ENCODE results near the gene TROAP.
"Not testable (repeated sequence)": the region's sequence is repeated elsewhere in the genome, so short reads cannot be mapped to it uniquely, and the experiment has no call there.

The TROAP gene

DNA sequence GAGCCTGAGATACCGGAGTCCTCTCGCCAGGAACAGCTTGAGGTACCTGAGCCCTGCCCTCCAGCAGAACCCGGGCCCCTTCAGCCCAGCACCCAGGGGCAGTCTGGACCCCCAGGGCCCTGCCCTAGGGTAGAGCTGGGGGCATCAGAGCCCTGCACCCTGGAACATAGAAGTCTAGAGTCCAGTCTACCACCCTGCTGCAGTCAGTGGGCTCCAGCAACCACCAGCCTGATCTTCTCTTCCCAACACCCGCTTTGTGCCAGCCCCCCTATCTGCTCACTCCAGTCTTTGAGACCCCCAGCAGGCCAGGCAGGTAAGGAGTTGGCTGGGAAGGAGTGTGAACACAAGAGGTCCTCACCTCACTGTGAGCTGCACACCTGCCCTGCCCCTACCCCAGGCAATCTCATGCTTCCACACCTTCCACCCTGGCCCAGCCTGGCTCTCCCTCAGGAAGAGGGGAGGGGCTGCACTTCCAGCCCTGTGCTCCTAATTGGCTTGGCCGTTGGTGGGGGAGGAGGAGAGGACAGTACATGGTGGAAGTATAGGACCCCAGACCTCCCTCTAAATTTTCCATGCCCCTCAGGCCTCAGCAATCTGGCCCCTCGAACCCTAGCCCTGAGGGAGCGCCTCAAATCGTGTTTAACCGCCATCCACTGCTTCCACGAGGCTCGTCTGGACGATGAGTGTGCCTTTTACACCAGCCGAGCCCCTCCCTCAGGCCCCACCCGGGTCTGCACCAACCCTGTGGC lies 7.8 kb downstream of the TROAP start:
- no peak for DNase-seq (ENCODE audit: low spot score)

DNA sequence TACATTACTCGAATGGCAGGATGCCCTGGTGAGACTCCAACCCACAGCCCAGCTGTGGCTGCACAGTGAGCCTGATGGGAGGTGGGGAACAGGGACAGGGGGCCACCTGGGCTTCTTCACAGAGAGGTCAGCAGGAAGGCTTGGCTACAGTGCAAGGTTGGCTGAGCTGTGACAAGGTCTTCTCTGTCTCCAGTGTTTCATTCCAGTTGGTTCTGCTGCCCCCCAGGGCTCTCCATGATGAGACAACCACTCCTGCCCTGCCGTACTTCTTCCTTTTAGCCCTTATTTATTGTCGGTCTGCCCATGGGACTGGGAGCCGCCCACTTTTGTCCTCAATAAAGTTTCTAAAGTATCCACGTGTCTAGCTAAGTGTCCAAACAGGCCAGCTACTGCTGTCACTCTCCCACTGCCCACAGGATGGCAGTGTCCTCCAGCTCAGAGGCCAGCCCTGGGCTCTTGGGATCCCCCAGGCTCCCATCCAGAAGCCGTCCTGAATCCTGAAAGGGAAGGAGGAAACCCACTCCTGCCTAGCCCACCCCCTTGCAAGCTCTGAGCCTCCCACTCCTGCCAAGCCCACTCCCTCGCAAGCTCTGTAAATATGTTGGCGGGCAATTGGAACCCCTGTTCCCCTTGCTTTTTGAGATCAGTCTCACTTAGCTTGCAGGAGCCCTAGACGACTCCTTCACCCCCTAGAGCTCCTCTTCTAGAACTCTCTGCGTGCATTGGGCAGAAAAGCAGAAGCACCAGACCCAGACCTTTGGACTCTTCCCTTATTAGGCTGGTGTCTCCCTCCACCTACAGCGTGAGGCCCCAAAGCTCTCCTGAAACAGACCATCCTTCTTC lies 8.5 kb downstream of the TROAP start:
- DNase-seq (ENCODE audit: low spot score), result peak; percentile 83

DNA sequence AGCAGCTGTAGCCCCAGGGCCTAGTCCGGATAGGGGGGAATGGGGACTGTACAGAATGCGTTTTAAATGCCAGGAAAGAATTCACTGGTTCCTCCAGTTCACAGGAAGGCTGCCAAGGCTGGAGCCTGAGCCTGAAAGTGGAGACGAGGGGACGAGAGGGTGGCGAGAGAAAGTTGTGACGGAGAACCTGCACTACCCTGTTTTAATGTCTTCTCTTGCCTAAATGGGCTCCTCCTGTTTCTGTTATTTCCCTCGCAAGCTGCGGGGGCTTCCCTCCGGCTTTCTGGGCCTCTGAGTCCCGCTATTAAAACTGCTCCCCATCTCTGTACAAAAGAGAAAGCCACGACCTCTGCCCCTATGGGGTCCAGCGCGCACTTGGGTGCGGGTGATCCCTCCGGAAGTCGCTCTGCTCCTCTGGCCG lies 9.4 kb downstream of the TROAP start:
- DNase-seq (ENCODE audit: low spot score), result no peak

DNA sequence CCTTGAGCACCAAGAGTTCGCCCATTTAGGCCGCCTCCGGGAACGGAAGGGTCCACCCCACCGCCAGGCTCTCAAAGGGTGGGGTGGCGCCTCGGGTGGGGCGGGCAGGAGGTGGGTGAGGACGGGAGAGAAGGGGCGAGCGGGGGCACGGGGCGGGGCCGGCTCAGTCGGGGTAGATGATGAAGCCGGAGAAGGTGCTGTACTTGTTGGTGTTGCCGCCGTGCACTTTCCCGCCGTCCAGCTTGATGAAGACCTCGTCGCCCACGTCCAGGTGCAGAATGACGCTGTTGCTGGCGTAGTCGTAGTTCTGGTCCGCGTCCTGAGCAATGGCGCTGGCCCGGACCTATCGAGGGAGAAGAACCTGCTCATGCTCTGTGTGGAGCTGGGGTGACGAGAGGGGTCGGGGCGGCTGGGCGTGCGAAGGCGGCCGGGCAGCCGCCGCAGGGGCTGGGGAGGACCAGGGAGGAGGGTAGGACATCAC lies 9.9 kb downstream of the TROAP start:
- no peak for DNase-seq (ENCODE audit: low spot score)

DNA sequence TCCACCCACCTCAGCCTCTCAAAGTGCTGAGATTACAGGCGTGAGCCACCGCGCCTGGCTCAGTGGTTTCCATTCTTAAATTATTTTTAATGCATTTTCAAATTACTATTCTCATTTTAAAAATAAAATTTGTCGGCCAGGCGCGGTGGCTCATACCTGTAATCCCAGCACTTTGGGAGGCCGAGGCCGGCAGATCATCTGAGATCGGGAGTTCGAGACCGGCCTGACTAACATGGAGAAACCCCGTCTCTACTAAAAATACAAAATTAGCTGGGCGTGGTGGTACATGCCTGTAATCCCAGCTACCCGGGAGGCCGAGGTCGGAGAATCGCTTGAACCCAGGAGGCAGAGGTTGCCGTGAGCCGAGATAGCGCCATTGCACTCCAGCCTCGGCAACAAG lies 10.7 kb downstream of the TROAP start:
- DNase-seq (ENCODE audit: low spot score), result not testable (repeated sequence)

DNA sequence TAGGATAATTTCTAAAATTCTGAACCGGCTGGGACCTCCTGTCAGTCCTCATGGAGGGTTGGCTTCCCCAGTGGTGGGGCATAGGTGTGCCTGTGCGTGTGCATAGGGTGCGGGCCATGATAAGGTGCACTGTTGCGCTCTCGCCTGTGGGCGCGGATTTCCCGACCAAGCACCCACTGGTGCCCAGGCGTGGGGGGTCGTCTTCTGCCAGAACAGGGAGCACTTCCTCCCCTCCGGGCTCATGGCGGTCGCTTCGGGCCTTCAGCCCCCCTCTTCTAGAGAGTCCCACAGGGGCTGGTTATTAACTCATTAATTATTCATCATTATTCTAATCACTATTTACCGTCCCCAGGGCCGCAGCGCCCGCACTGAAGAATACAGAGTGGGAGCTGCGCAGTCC lies 11.2 kb downstream of the TROAP start:
- DNase-seq (ENCODE audit: low spot score), result no peak

DNA sequence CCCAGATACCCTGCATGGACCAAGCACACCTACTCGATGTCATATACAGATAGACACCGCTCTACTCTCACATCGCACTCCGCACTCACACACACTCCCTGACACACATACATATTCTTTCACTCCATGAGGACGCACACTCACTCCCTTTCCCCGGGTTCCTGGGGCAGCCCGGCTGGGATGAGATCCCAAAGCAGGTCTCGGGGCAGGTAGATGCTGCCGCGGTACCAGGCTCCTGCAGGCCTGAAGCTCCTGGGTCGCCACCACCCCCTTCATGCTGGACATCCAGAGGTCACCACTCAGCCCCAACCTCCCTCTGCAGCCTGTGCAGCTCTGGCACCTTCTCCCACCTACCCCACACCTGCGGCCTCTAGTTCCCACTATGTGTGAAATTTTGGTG lies 11.6 kb downstream of the TROAP start:
- DNase-seq (ENCODE audit: low spot score), result no peak

DNA sequence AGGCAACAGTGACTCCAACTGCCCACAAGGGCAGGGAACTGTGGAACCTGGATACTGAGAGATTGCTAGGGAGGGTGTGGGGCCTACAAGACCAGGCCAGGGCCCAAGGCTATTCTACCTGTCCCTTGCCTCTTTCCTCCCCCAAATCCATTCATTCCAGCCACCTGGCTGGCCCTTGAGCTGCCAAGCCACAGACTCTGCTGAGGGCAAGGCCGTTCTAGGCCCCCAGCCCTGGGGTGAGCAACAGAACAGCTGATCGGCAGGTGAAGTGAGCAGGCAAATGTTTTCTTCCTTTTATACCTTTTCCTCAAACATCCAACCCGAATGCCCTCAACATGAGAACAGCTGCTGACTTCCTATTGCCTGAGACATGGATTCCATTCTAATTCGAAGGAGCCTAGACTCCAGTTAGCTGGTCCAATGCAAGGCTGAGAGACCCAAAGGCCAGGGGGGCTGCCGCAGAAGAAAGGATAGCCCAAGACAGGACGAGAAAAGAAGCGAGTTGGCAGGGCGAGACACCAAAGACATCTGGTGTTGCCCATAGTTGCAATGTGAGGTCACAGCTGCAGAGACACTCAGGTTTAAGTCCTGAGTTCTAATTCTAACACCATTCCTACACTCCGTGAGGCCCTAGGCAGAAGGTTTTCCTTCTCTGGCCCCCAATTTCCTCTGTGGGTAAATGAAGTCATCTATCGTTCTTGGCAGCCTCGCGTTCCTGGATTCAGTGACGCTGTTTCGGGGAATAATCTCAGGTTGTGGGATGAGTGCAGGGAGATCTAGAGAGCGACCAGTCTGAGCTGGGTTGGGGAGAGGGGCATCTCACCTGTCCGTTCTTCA lies 12.3 kb downstream of the TROAP start:
- no peak for DNase-seq (ENCODE audit: low spot score)

DNA sequence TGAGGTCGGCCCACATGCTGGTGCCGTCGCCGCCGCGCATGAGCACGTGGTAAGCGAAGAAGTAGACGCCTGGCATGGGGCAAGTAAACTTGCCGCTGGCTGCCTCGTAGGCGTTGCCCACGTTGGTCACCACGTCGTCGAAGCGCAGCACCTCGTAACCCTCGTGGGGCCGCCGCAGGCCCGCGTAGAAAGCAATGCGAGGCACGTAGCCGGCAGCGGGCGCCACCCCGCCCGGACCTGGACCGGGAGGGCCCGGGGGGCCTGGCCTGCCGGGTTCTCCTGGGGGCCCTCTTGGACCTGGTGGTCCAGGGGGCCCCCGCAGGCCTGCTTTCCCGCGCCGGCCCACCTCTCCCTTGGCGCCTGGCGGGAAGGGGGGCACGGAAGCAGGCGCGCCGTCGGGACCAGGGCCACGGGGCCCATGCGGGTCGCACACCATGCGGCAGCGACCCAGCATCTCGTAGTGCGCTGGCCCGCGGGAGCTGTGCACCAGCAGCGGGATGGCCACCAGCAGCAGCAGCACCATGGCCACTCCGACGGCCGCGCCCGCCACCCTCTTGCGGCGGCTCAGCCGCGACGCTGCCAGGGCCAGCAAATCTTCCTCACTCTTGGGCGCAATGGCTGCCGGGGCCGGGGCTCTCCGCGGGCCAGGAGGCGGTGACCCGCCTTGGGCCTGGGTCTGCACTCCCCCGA lies 13.0 kb downstream of the TROAP start:
- no peak for DNase-seq (ENCODE audit: low spot score)

DNA sequence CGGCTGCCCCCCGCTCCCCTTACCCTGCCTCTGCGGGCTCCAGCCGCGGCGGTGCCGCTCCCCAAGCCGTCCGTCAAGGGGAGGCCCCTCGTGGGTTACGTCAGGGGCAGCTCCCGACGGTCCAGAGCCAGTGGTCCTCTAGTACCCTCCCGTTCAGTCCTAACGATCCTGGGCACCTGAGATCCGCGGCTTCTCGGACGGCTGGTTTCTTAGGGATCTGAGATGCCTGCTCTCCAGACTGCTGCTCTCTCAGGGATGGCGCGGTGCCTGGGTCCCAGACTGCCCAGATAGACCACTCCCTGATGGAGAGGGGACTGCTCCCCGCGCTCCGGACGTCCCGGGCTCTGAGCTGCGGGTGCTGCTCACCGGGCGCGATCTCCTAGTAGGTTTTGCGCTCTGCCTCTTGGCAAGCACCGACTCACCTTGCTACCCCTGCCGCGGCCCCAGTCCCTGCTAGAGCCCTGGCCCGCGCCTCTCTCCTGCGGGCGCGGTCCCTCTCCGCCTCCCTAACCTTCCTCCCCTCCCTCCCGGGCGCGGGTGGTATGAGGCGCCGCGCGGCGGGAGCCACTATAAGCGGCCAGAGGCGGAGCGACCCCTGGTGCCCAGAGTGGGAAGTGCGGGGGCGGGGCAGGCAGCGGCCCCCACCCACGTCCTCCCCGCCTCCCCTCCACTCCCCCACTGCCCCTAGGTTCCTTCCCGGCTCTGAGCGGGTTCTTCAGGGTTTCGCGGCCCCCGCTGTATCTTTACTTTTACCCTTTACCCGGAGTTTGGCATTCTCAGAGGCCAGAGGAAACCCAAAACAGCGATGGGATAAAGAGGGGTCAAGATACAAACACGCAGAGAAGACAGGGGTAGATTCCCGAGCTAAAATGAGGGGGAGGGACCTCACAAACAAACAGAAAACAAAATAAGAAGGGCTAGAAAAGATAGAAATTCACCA lies 13.9 kb downstream of the TROAP start, which contains the start of gene C1QL4:
TSS of gene C1QL4 (minus strand) at position 544 of the 940 bp plus-strand sequence. CDS start 711 bp downstream, outside the sequence.
- peak; percentile 96 for DNase-seq (ENCODE audit: low spot score)

DNA sequence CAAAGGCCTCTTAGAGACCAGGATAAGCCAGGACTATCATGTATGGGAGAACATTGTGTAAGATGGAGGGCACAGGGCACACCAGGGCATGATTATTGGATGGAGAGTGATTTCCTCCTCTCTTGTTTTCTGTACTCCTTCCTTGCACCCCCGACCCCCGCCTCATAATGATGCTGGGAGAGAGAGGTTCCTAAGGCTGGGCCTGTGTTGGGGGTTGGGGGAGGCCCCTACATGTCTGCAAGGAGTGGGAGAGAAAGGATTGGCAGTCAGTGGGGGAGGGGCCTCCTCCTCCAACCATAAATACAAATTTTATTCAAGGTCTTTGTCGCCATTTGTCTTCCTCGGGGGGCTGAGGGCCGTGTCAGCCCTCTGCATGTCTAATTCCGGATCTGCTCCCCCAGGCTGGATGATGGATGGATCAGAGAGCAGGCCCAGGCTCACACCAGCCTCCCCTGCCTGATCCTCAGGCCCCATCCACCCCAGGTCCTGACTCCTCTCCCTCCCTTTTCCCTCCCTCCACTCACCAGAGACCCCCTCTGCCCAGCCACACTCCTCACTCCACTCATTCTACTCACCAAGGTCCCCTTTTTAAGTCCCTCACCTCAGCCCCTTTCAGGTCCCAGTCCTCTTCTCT lies 15.9 kb downstream of the TROAP start:
- DNase-seq (ENCODE audit: low spot score), result no peak

DNA sequence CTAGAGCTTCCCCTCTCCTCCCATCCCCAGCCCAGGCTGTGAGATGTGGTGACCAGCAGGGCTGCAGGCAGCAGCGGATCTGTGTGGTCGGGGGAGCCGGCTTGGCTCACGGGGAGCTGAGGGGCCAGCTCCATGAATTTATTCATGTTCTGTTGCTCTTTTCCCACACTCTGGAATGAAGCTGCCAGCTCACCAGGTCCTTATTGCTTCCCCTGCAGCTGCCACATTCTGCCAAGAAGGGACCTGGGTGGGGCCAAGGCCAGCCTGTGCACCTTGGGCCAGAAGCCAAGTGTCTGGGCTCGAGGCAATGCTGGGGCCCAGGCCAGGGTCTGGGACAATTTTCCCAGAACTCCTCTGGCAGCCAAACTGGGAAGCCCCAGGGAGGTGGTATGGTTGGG lies 16.4 kb downstream of the TROAP start:
- no peak for DNase-seq (ENCODE audit: low spot score)

DNA sequence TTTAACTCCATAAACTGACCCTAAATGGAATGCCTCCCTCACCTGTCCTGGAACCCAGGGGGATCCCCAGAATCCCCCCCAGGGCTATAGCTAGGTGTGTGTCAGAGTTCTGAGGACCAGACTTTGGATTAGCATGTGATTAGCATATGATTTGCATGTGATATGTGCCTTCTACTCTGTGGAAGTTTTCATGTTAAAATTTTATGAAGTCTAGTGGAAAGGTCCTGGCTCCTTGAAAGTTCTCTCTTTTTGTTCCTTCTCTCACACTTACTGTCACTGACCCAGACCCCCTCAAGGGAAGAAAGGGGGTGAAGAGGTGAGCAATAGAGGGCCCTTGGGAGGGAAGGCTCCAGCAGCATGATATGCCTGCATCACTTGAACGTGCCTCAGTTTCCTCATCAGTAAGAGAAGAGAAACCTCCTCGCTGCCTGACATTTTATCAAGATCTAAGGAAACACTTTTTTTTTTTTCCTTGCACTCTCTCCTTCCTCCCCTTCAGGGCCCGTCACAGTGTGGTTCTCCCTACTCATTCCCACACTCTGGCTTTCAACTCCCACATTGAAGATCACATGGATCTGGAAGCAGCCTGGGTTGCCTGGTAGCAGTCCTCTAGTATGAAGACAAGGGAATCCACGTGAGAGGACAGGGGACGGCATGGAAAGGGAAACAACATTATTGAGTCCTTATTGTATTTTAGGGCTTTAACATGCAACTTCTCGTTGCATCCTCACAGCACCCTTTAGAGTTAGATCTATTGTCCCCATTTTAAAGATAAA lies 17.2 kb downstream of the TROAP start:
- no peak for DNase-seq (ENCODE audit: low spot score)

DNA sequence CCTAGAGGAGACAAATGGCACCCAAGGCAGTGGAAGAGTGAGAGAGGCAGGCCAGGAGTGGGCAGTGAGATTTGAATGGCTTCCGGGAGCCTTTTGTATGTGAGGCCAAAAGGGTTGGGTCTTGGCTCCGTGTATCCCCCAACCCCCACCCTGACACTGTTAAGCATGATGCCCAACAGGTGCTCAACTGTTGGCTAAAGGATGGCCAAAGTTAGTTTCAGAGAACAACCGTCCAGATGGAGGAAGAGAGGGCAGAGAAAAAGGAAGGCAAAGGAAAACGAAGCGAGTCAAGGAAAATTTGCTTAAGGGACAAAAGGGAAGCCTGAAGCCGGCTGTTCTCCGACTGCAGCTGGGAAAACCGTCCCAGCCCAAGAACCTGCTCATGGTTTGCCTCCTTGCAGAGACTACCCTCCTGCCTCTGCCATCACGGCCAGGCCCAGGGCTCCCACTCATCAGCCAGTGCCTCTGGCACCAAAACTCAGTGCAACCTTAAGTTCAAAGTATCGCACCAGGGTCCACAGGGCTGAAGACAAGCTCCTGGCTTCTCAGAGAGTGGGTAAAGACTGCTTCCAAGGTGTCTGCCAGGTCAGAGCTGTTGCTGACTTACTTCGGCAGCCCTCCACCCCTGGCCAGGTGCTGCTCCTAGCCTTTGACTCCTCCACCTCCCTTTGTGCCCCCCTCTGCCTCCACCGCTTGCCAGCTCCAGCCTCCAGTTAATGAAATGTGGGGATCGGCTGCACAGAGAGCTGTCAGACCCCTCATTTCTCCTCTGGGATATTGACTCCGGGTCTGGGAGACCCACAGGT lies 18.1 kb downstream of the TROAP start:
- no peak for DNase-seq (ENCODE audit: low spot score)

DNA sequence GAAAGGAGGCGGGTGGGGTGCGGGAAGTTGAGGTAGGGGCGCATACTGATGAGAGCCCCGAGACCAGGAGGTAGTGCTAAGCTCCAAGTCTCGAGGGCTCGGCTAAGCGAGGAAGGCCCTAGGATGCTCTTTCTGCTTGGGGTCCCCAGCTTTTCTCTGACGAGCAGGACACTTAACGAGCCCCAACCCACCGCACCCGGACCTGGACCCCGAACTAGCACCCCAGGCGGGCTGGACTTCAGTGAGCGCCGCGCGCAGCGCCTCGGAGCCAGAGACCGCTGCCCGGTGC lies 18.7 kb downstream of the TROAP start:
- no peak for DNase-seq (ENCODE audit: low spot score)

DNA sequence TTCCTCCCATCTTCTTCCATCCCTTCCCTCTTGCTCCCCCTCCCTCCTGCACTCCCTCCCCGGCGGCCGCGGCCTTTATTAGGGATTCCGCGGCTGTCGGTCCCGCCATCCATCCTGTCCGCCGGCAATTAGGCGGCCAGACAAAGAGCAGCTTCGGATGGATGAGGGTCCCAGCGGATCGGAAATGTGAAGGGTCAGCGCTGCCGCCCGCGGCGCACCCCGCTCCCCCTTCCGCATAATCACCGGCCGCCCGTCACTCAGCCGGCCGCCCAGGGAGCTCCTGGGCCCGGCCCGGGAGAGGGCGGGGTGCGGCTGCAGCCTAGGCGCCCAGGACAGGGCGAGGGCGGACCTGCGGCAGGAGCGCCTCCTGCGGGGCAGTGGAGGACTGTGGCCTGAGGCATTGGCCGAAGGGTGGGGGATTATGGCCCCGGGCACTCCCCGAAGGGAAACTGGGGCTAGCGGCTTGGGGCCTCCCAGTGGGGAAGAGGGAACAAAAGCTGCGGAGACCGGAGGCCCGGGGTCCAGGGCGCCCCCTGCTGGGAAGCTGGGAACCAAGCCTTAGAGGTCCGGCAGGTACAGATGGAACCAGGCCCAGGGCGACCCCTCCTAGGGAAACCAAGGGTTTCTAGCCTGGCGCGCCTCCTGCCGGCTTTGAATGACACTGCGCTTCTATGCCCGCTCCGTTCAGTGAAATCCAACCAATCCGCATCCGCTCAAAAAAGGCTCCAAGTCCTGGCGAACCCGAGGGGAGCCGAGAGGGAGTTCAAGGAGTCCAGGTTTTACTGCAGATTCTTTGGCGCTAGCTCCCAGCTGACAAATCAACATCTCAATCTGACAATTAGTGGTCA lies 19.2 kb downstream of the TROAP start:
- DNase-seq (ENCODE audit: low spot score), result peak; percentile 99

DNA sequence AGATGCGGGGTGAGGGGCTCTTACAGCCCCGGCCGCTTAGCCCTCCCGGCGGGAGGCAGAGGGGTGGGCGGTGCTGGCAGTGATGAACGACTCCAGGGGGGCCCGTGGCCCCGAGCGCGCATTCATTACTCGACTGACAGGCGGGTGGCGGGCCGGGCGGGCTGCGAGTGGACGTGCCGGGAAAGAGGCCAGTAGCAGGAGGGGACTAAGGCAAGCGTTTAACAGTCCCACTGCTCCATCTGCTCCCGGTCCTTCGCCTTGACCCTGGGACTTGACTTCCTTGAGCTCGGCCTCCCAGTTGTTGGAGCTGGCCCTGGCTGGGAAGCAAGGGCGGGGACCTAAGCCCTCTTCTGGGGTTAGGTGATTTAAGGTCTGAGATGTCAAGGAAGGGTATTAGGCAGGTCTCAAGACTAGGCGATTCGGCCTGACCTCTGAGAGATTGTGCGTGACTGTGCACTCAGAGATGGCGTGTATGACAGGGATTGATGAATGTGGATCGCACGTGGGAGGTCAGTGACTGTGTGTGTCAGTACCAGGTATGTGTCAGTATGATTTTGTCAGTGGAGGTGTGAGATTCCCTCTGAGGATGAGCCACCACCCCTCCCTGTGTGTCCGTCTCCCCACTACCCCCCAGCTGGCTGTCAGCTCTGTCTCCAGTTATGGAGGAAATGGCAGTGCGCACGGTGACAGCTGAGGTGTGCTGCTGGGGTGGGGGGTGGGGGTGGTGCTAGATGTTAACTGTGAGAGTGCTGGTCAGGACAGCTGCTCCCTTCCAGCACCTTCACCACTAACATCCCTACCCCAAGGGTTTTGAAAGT lies 20.1 kb downstream of the TROAP start:
- DNase-seq (ENCODE audit: low spot score), result no peak

Data from ecto neural progenitor cell (in vitro differentiated cells).